HepG2 (cell line): ENCODE data around the gene CAPN9. TPM values are rescaled to one million over a fixed set of nuclear protein-coding genes. Genes with fewer than 3 reads are reported as not detected.

ENCODE experiments used
- AHR ChIP-seq: IDR thresholded peaks from 2 replicates; pipeline ENCODE4 v1.6.1; 2018; ENCODE audit warnings: missing genetic modification reagents, missing compliant biosample characterization
- ETV6 ChIP-seq: sonication (generic); formaldehyde crosslinking; conservative IDR thresholded peaks from 2 replicates; pipeline ENCODE4 v1.4.0; 2020; ENCODE audit warnings: missing genetic modification reagents
- FOXP1 ChIP-seq, 2 experiments: fragments of 450-650 bp in 1 of 2; IDR thresholded peaks; 2 replicates each; pipeline ENCODE4 v1.6.1; 2017 to 2018; ENCODE audit warnings: antibody characterized with exemption in 1 of 2
- HDAC6 ChIP-seq: fragments of 200-600 bp; sonication (generic); IDR thresholded peaks from 2 replicates; pipeline ENCODE4 v1.7.0; 2017; ENCODE audit warnings: mild to moderate bottlenecking, antibody characterized with exemption, low read length, low read depth
- IRF2 ChIP-seq: IDR thresholded peaks from 2 replicates; pipeline ENCODE4 v1.6.1; 2018; ENCODE audit warnings: missing genetic modification reagents, missing compliant biosample characterization
- KMT2A ChIP-seq: sonication (generic); formaldehyde crosslinking; IDR thresholded peaks from 2 replicates; pipeline ENCODE4 v1.4.0; 2020; ENCODE audit warnings: missing genetic modification reagents
- MEIS1 ChIP-seq: sonication (generic); formaldehyde crosslinking; IDR thresholded peaks from 2 replicates; pipeline ENCODE4 v1.9.0; 2021; ENCODE audit warnings: mild to moderate bottlenecking, missing genetic modification reagents, moderate library complexity, borderline replicate concordance
- MIXL1 ChIP-seq: IDR thresholded peaks from 2 replicates; pipeline ENCODE4 v1.6.1; 2016
- NONO ChIP-seq, 2 experiments: fragments of 450-650 bp in 1 of 2; sonication (generic) in 1 of 2; formaldehyde crosslinking in 1 of 2; IDR thresholded peaks in 1 of 2; conservative IDR thresholded peaks in 1 of 2; 2 replicates each; pipeline versions ENCODE4 v1.6.1 to v1.8.0; 2017 to 2022; ENCODE audit warnings: mild to moderate bottlenecking in 1 of 2, missing genetic modification reagents in 1 of 2, moderate library complexity in 1 of 2
- NR2F6 ChIP-seq, 2 experiments: IDR thresholded peaks; 2 replicates each; pipeline ENCODE4 v1.6.1; 2016; ENCODE audit warnings: antibody characterized with exemption in 1 of 2, mild to moderate bottlenecking in 1 of 2
- PAWR ChIP-seq: sonication (generic); formaldehyde crosslinking; IDR thresholded peaks from 2 replicates; pipeline ENCODE4 v1.4.0; 2020; ENCODE audit warnings: missing genetic modification reagents, mild to moderate bottlenecking, borderline replicate concordance
- PHF8 ChIP-seq: sonication (generic); formaldehyde crosslinking; IDR thresholded peaks from 2 replicates; pipeline ENCODE4 v1.5.0; 2020; ENCODE audit warnings: missing genetic modification reagents
- PRPF4 ChIP-seq: fragments of 200-400 bp; formaldehyde crosslinking; IDR thresholded peaks from 2 replicates; pipeline ENCODE4 v1.6.1; 2016; ENCODE audit warnings: low read length, low read depth; ENCODE audit not compliant: poor library complexity, severe bottlenecking
- RORA ChIP-seq: sonication (generic); formaldehyde crosslinking; IDR thresholded peaks from 2 replicates; pipeline ENCODE4 v1.5.0; 2020; ENCODE audit warnings: mild to moderate bottlenecking, missing genetic modification reagents, moderate library complexity
- SNAI1 ChIP-seq: sonication (generic); formaldehyde crosslinking; IDR thresholded peaks from 2 replicates; pipeline ENCODE4 v1.5.0; 2020; ENCODE audit warnings: mild to moderate bottlenecking, missing genetic modification reagents, borderline replicate concordance
- SOX5 ChIP-seq: IDR thresholded peaks from 2 replicates; pipeline ENCODE4 v1.6.1; 2016; ENCODE audit warnings: borderline replicate concordance
- TAF15 ChIP-seq: fragments of 200-400 bp; formaldehyde crosslinking; IDR thresholded peaks from one replicate; pipeline ENCODE4 v1.6.1; 2018; ENCODE audit warnings: mild to moderate bottlenecking, low read depth, low read length; ENCODE audit not compliant: poor library complexity, severe bottlenecking
- TGIF2 ChIP-seq: IDR thresholded peaks from 2 replicates; pipeline ENCODE4 v1.6.1; 2016; ENCODE audit warnings: control low read depth, missing compliant biosample characterization
- ZNF44 ChIP-seq: sonication (generic); formaldehyde crosslinking; IDR thresholded peaks from 2 replicates; pipeline ENCODE4 v1.5.1; 2020; ENCODE audit warnings: mild to moderate bottlenecking, missing genetic modification reagents
- ZNF563 ChIP-seq: sonication (generic); formaldehyde crosslinking; IDR thresholded peaks from 2 replicates; pipeline ENCODE4 v1.8.0; 2022; ENCODE audit warnings: mild to moderate bottlenecking, moderate library complexity, missing genetic modification reagents
- ZNF660 ChIP-seq: sonication (generic); formaldehyde crosslinking; IDR thresholded peaks from 2 replicates; pipeline ENCODE4 v1.5.1; 2020; ENCODE audit warnings: mild to moderate bottlenecking, low read depth, missing genetic modification reagents, borderline replicate concordance
- ZNF790 ChIP-seq: sonication (generic); formaldehyde crosslinking; IDR thresholded peaks from 2 replicates; pipeline ENCODE4 v1.8.0; 2022; ENCODE audit warnings: missing genetic modification reagents, mild to moderate bottlenecking, borderline replicate concordance
- polyA plus RNA-seq, 8 experiments: library from polyadenylated mRNA; depleted of rRNA in 3 of 8; stranded (reverse) in 7 of 8; unstranded in 1 of 8; fragments of >200 nt; fragmentation: Illumina TruSeq in 4 of 8; extraction: Trizol in 4 of 8; gene quantifications; 2 replicates each; pipeline versions ENCODE4 v1.2.1 to v1.2.3, GENCODE V29; 2011 to 2016; ENCODE audit warnings: low read depth in 4 of 8, missing spikeins in 1 of 8, mixed read lengths in 1 of 8; ENCODE audit not compliant: insufficient read depth in 1 of 8
- total RNA-seq, 5 experiments: library from RNA; depleted of rRNA; stranded (reverse); fragments of >200 nt; fragmentation: Illumina TruSeq; extraction: Trizol; gene quantifications; 2 replicates each; pipeline ENCODE4 v1.2.3, GENCODE V29; 2016; ENCODE audit warnings: low read depth in 1 of 5
- TF ChIP-seq, protein P1 (sequence below): sonication (generic); formaldehyde crosslinking; IDR thresholded peaks from 2 replicates; pipeline ENCODE4 v1.5.1; 2020; ENCODE audit warnings: mild to moderate bottlenecking, moderate library complexity, missing genetic modification reagents
- TF ChIP-seq, protein P2 (sequence below): sonication (generic); formaldehyde crosslinking; IDR thresholded peaks from 2 replicates; pipeline ENCODE4 v1.5.0; 2020; ENCODE audit warnings: missing genetic modification reagents
- TF ChIP-seq, protein P3 (sequence below): sonication (generic); formaldehyde crosslinking; IDR thresholded peaks from 2 replicates; pipeline ENCODE4 v1.5.0; 2020; ENCODE audit warnings: missing genetic modification reagents
- TF ChIP-seq, protein P4 (sequence below): sonication (generic); formaldehyde crosslinking; IDR thresholded peaks from 2 replicates; pipeline ENCODE4 v1.8.1; 2023; ENCODE audit warnings: mild to moderate bottlenecking, inconsistent platforms, moderate library complexity, missing genetic modification reagents, borderline replicate concordance

CAPN9 gene
- total and polyA plus RNA-seq, 2 of the 13 experiments (the other 11 are each of a cell fraction or from before 2014, with no cell fraction given): 0.04 to 0.31 TPM

DNA sequence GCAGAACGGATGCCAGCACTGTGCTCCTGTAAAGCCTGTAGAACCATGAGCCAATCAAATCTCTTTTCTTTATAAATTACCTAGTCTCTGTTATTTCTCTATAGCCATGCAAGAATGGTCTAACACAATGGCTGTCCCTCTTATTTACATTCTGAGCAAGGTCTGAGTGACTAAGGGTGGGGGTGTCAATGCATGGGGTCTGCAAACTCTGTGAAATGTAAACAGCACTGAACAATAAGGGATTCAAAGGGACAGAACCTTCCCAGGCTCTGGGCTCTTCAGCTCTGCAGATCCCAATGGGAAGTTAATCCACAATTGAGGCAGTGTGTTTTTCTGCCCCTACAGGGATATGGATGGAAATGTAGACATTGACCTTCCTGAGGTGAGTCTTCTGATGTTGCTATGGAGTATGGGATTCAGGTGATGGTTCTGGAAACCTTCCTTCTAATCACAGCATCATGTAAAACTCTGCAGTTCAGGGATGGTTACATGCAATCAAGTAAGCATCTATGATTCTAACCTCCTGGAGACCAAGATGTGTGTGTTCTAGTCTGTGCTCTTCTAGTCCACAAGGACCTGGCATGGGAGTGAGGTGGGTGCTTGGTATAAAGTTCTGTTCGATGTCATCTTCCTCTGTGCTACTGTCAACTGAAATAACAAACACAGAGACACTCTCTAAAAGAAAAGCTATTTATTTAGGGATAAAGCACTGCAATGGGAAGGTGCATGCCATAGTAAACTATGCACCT lies 38.6 kb downstream of the CAPN9 start (continued):
- TF ChIP-seq AHR (CRISPR knock-in tag) (no peak), IRF2 (no peak), FOXP1 (IDR thresholded peaks at IDR 0.05) (no peak), FOXP1 (CRISPR knock-in tag; IDR thresholded peaks at IDR 0.05) (peak; percentile 54), MIXL1 (CRISPR knock-in tag) (no peak), SNAI1 (CRISPR knock-in tag) (no peak), PHF8 (CRISPR knock-in tag) (no peak), MEIS1 (CRISPR knock-in tag) (no peak), TAF15 (no peak), ETV6 (CRISPR knock-in tag) (no peak), NR2F6 (IDR thresholded peaks at IDR 0.05) (no peak), NR2F6 (CRISPR knock-in tag; IDR thresholded peaks at IDR 0.05) (0 out of 2 replicates have a peak, but pooled peaks have one; percentile 16), ZNF790 (no peak), NONO (IDR thresholded peaks at IDR 0.05) (no peak), NONO (CRISPR knock-in tag; conservative IDR thresholded peaks at IDR 0.05) (no peak), PAWR (CRISPR knock-in tag) (no peak), ZNF660 (no peak), ZNF44 (CRISPR knock-in tag) (no peak), RORA (CRISPR knock-in tag) (no peak), TGIF2 (CRISPR knock-in tag) (no peak; the same call in 1 of the 2 replicates), PRPF4 (no peak), SOX5 (peak; percentile 85), KMT2A (no peak), ZNF563 (no peak), HDAC6 (no peak)
- TF ChIP-seq, protein P1, sequence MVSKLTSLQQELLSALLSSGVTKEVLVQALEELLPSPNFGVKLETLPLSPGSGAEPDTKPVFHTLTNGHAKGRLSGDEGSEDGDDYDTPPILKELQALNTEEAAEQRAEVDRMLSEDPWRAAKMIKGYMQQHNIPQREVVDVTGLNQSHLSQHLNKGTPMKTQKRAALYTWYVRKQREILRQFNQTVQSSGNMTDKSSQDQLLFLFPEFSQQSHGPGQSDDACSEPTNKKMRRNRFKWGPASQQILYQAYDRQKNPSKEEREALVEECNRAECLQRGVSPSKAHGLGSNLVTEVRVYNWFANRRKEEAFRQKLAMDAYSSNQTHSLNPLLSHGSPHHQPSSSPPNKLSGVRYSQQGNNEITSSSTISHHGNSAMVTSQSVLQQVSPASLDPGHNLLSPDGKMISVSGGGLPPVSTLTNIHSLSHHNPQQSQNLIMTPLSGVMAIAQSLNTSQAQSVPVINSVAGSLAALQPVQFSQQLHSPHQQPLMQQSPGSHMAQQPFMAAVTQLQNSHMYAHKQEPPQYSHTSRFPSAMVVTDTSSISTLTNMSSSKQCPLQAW: no peak
- TF ChIP-seq, protein P2, sequence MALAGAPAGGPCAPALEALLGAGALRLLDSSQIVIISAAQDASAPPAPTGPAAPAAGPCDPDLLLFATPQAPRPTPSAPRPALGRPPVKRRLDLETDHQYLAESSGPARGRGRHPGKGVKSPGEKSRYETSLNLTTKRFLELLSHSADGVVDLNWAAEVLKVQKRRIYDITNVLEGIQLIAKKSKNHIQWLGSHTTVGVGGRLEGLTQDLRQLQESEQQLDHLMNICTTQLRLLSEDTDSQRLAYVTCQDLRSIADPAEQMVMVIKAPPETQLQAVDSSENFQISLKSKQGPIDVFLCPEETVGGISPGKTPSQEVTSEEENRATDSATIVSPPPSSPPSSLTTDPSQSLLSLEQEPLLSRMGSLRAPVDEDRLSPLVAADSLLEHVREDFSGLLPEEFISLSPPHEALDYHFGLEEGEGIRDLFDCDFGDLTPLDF: no peak
- TF ChIP-seq, protein P3, sequence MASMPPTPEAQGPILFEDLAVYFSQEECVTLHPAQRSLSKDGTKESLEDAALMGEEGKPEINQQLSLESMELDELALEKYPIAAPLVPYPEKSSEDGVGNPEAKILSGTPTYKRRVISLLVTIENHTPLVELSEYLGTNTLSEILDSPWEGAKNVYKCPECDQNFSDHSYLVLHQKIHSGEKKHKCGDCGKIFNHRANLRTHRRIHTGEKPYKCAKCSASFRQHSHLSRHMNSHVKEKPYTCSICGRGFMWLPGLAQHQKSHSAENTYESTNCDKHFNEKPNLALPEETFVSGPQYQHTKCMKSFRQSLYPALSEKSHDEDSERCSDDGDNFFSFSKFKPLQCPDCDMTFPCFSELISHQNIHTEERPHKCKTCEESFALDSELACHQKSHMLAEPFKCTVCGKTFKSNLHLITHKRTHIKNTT (CRISPR knock-in tag): no peak
- TF ChIP-seq, protein P4, sequence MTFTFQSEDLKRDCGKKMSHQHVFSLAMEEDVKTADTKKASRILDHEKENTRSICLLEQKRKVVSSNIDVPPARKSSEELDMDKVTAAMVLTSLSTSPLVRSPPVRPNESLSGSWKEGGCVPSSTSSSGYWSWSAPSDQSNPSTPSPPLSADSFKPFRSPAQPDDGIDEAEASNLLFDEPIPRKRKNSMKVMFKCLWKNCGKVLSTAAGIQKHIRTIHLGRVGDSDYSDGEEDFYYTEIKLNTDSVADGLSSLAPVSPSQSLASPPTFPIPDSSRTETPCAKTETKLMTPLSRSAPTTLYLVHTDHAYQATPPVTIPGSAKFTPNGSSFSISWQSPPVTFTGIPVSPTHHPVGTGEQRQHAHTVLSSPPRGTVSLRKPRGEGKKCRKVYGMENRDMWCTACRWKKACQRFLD (CRISPR knock-in tag): no peak
